Lung (tissue), 12 donors: ENCODE data around the gene ZER1. TPM values are rescaled to one million over a fixed set of nuclear protein-coding genes. Genes with fewer than 3 reads are reported as not detected.

Experiments used
- ATAC-seq: fragments of 200-7000 bp; cut with Tn5 transposase; one replicate; pipeline ENCODE4 v1.9.1; 2020; ENCODE audit warnings: moderate number of reproducible peaks; ENCODE audit not compliant: insufficient read depth, low FRiP score
- DNase-seq, 3 donors: peaks; one replicate each; pipeline ENCODE4 v3.0.0-alpha.2; 2013 to 2017
- H3K27ac ChIP-seq, 2 donors: one replicate each; pipeline ENCODE4 v1.5.1; 2013; ENCODE audit warnings: mild to moderate bottlenecking in 2 of 2, moderate library complexity in 2 of 2, control low read depth in 1 of 2, inconsistent platforms in 1 of 2, low read depth in 1 of 2, low read length in 1 of 2
- H3K27me3 ChIP-seq, 3 donors: one replicate each; pipeline ENCODE4 v1.5.1; 2013; ENCODE audit warnings: low read length in 2 of 3; ENCODE audit not compliant: control insufficient read depth in 3 of 3, insufficient read depth in 3 of 3
- H3K36me3 ChIP-seq, 4 donors: one replicate each; pipeline ENCODE4 v1.5.1; 2013; ENCODE audit warnings: low read length in 4 of 4, mild to moderate bottlenecking in 1 of 4, moderate library complexity in 1 of 4; ENCODE audit not compliant: control insufficient read depth in 4 of 4, insufficient read depth in 4 of 4
- H3K4me1 ChIP-seq, 5 donors: one replicate each; pipeline ENCODE4 v1.5.1; 2013; ENCODE audit warnings: low read length in 5 of 5, mild to moderate bottlenecking in 2 of 5, moderate library complexity in 1 of 5; ENCODE audit not compliant: control insufficient read depth in 5 of 5, insufficient read depth in 5 of 5
- H3K4me3 ChIP-seq: one replicate; pipeline ENCODE4 v1.5.1; 2013; ENCODE audit warnings: mild to moderate bottlenecking, control low read depth, moderate library complexity
- H3K9ac ChIP-seq, 2 donors: one replicate each; pipeline ENCODE4 v1.5.1; 2013; ENCODE audit warnings: low read length in 2 of 2, control low read depth in 1 of 2; ENCODE audit not compliant: insufficient read depth in 1 of 2
- H3K9me3 ChIP-seq, 4 donors: one replicate each; pipeline ENCODE4 v1.5.1; 2013; ENCODE audit warnings: low read length in 3 of 4, mild to moderate bottlenecking in 1 of 4, moderate library complexity in 1 of 4; ENCODE audit not compliant: control insufficient read depth in 4 of 4, insufficient read depth in 3 of 4
- WGBS, 2 donors: extraction: QIAGEN DNeasy Blood & Tissue Kit; methylation state at CpG; one replicate each; pipeline ENCODE4 v1.1.7; 2013; 5-methylcytosine and 5-hydroxymethylcytosine counted together
- polyA plus RNA-seq, 2 donors: library from polyadenylated mRNA; stranded (reverse); fragments of 200-250 nt; gene quantifications; one replicate each; pipeline ENCODE4 v1.2.1, GENCODE V29; 2013
- total RNA-seq, 2 donors: library from RNA; depleted of rRNA in 1 of 2; stranded (reverse); fragments of >200 nt in 1 of 2; gene quantifications; one replicate each; pipeline ENCODE4 v1.2.1, GENCODE V29; 2014 to 2021
- TF ChIP-seq, protein P1 (sequence below): IDR thresholded peaks from 2 replicates; pipeline ENCODE4 v1.5.1; 2012; ENCODE audit warnings: mild to moderate bottlenecking; ENCODE audit errors: control extremely low read depth, extremely low read depth
- donor health status: control.
- donor health status: control.
- donor health status: Bipolar disorder and iron deficiency.
- donor health status: healthy.
- donor health status: DM: yes; HTN: yes; CAD: no.

The ZER1 gene
- total and polyA plus RNA-seq, 4 donors, result 17.6 to 39.0 (median 28.4) TPM

DNA sequence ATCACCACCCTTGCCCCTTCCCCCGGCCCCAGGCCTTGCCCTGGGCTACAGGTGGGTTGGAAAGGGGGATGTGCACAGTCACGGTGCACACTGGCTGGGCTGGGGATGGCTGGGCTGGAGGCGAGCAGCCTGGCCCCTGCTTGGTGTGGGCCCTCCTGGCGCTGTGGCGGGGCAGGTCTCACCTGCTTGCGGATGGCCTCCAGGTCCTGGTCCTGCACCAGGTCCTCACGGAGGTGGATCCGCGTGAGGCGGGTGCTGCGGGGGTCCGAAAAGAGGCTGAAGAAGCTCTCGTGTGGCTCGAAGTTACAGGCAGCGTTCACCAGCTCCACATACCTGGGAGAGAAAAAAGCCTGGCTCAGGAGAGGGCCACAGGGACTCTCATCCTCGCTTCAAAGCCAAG lies 18.1 kb downstream of the ZER1 start:
- Histone ChIP-seq H3K9ac (no peak overlapping the region), H3K4me1 (no peaks in the 10 kb centered on the region), H3K36me3 (peaks cover 4 to 36% (median 15%) of the 10 kb centered on the region in 4 donors), H3K27me3 (no peaks in the 10 kb centered on the region), H3K27ac (no peak overlapping the region), H3K4me3 (no peak overlapping the region), H3K9me3 (no peaks in the 10 kb centered on the region)
- TF ChIP-seq, protein P1, sequence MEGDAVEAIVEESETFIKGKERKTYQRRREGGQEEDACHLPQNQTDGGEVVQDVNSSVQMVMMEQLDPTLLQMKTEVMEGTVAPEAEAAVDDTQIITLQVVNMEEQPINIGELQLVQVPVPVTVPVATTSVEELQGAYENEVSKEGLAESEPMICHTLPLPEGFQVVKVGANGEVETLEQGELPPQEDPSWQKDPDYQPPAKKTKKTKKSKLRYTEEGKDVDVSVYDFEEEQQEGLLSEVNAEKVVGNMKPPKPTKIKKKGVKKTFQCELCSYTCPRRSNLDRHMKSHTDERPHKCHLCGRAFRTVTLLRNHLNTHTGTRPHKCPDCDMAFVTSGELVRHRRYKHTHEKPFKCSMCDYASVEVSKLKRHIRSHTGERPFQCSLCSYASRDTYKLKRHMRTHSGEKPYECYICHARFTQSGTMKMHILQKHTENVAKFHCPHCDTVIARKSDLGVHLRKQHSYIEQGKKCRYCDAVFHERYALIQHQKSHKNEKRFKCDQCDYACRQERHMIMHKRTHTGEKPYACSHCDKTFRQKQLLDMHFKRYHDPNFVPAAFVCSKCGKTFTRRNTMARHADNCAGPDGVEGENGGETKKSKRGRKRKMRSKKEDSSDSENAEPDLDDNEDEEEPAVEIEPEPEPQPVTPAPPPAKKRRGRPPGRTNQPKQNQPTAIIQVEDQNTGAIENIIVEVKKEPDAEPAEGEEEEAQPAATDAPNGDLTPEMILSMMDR, result no peak
- no peak for ATAC-seq
- WGBS, 2 donors, result 95 to 96% methylated on average over 16 of the region's 16 CpGs
- DNase-seq, result no peak

DNA sequence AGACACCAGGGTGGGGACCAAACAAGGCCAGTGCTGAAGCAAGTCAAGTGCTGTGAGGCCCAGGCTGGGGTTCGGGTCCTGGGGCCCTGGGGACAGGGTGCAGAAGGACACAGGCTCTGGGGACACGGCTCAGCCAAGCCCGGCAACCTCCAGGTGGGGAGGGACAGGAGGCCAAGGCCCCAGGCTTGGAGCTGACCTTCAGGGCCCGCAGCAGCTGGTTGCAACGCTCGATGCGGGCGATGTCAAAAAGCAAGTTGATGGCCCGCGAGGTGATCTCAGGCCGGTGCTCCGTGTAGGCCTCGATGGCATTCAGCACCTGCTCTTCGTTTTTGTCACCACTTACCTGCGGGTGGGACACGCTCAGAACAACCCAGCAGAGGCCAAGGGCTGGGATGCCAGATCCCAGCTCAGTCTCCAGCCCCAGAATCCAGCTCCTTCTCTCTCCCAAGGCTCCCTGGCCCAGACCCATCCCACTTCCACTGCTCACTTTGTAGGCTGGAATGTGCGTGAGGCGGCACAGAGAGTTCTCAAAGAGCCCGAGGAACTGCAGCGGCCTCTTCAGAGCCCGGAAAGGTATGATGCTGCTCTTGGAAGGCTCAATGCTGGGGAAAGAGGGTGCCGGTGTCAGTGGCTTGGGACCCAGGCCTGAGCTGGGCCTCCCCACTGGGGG lies 20.7 kb downstream of the ZER1 start:
- Histone ChIP-seq H3K27me3 (no peaks in the 10 kb centered on the region), H3K27ac (no peak overlapping the region), H3K4me1 (no peaks in the 10 kb centered on the region), H3K36me3 (peaks cover 4 to 36% (median 15%) of the 10 kb centered on the region in 4 donors), H3K4me3 (no peak overlapping the region), H3K9me3 (no peaks in the 10 kb centered on the region), H3K9ac (no peak overlapping the region)
- DNase-seq, result no peak
- TF ChIP-seq, protein P1, result no peak
- 94 to 95% methylated on average over 22 of the region's 22 CpGs for WGBS, 2 donors
- ATAC-seq, result no peak

GRCh38 chr9:128747241-128747640 lies 24.5 kb downstream of the ZER1 start:
- H3K4me1 ChIP-seq, result no peaks in the 10 kb centered on the region
- no peak overlapping the region for H3K27ac ChIP-seq
- no peak for DNase-seq
- ATAC-seq, result no peak
- H3K36me3 ChIP-seq, result peaks cover 1 to 22% (median 15%) of the 10 kb centered on the region in 4 donors
- no peak overlapping the region for H3K9ac ChIP-seq
- no peaks in the 10 kb centered on the region for H3K27me3 ChIP-seq
- 95 to 96% methylated on average over 1 of the region's 1 CpG for WGBS, 2 donors
- TF ChIP-seq, protein P1, result no peak
- H3K9me3 ChIP-seq, result no peaks in the 10 kb centered on the region
- H3K4me3 ChIP-seq, result no peak overlapping the region

DNA sequence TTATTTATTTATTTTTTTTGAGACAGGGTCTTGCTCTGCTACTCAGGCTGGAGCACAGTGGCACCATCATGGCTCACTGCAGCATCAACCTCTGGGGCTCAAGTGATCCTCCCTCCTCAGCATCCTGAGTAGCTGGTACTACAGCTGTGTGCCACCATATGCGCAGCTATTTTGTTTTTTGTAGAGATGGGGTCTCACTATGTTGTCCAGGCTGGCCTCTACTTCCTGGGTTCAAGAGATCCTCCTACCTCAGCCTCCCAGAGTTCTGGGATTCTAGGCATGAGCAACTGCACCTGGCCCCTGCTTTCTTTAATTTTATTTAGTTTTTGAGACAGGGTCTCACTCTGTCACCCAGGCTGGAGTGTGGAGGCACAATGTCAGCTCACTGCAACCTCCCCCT lies 28.3 kb downstream of the ZER1 start:
- Histone ChIP-seq H3K36me3 (peaks cover 9 to 20% (median 16%) of the 10 kb centered on the region in 4 donors), H3K9me3 (no peaks in the 10 kb centered on the region), H3K9ac (no peak overlapping the region), H3K27me3 (no peaks in the 10 kb centered on the region), H3K4me3 (no peak overlapping the region), H3K27ac (no peak overlapping the region), H3K4me1 (no peaks in the 10 kb centered on the region)
- DNase-seq (no peak), ATAC-seq (no peak)
- TF ChIP-seq, protein P1, result no peak
- 95 to 98% methylated on average over 1 of the region's 1 CpG for WGBS, 2 donors
